ENCODE measurements around the gene RAD51B. TPM values are rescaled to one million over a fixed set of nuclear protein-coding genes. Genes with fewer than 3 reads are reported as not detected.

Gene RAD51B
- total and polyA plus RNA-seq, 2 experiments from 2014 or later: 11.7 to 17.8 TPM

GRCh38 chr14:68486033-68486732 lies 666.6 kb downstream of the RAD51B start:
- DNase-seq (ENCODE audit: low read depth in 1 of 2, low spot score in 1 of 2): no peak

GRCh38 chr14:68486809-68487208 lies 667.2 kb downstream of the RAD51B start:
- Histone ChIP-seq H3K9me3 (ENCODE audit: low read depth) (no peaks in the 10 kb centered on the region), H3K36me3 (no peaks in the 10 kb centered on the region), H3K4me3 (no peak overlapping the region), H3K4me1 (ENCODE audit: low read depth) (peaks cover 12% of the 10 kb centered on the region), H3K27ac (no peak overlapping the region), H3K27me3 (no peaks in the 10 kb centered on the region)
- TF ChIP-seq, protein P1, sequence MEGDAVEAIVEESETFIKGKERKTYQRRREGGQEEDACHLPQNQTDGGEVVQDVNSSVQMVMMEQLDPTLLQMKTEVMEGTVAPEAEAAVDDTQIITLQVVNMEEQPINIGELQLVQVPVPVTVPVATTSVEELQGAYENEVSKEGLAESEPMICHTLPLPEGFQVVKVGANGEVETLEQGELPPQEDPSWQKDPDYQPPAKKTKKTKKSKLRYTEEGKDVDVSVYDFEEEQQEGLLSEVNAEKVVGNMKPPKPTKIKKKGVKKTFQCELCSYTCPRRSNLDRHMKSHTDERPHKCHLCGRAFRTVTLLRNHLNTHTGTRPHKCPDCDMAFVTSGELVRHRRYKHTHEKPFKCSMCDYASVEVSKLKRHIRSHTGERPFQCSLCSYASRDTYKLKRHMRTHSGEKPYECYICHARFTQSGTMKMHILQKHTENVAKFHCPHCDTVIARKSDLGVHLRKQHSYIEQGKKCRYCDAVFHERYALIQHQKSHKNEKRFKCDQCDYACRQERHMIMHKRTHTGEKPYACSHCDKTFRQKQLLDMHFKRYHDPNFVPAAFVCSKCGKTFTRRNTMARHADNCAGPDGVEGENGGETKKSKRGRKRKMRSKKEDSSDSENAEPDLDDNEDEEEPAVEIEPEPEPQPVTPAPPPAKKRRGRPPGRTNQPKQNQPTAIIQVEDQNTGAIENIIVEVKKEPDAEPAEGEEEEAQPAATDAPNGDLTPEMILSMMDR (IDR thresholded peaks at IDR 0.05; ENCODE audit: low read depth, low read length): no peak
- DNase-seq (ENCODE audit: low read depth in 1 of 2, low spot score in 1 of 2): no peak

More at GRCh38 chr14:68486033-68486732, 666.6 kb downstream of the RAD51B start:
- no peak overlapping the region for H3K27ac ChIP-seq
- H3K4me1 ChIP-seq (ENCODE audit: low read depth): peaks cover 12% of the 10 kb centered on the region
- H3K4me3 ChIP-seq: no peak overlapping the region
- H3K9me3 ChIP-seq (ENCODE audit: low read depth): no peaks in the 10 kb centered on the region
- H3K27me3 ChIP-seq: no peaks in the 10 kb centered on the region
- TF ChIP-seq, protein P1 (IDR thresholded peaks at IDR 0.05; ENCODE audit: low read depth, low read length): no peak
- no peaks in the 10 kb centered on the region for H3K36me3 ChIP-seq

DNA sequence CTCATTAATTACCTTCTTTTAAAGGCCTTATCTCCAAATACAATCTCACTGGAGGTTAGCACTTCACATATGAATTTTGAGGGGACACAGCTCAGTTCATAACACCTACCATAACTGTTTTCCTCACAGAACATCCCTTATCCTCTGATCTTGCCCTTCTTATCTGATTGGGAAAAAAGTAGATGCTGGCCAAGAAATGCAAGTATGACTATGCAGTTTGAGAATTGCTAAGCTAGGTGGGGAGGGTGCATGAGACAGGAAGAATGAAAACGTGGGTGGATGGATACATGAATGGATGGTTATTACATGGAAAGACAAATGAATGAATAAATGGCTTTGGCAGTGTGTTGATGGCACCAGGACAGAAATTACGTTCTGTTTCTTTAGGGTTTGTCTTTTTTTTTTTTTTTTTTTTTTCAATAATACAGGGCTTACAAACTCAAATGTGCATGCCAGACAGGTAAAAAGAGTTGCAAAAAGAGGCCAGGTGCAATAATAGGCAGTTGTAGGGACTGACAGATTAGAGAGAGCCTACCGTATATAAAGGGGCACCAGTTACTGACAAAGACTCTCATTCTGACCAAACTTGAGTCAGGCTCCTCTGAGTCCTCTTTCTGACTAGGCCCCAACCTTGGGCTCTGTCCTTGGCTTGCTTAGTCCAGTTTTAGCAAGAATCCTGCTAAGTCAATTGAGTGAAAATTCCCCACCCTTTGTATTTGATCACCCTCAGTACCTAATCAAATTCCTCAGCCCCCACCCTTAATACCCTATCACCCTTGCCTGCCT lies 668.4 kb downstream of the RAD51B start:
- no peak for DNase-seq (ENCODE audit: low read depth in 1 of 2, low spot score in 1 of 2)
- Histone ChIP-seq H3K27ac (no peak overlapping the region), H3K9me3 (ENCODE audit: low read depth) (no peaks in the 10 kb centered on the region), H3K36me3 (no peaks in the 10 kb centered on the region), H3K4me3 (no peak overlapping the region), H3K4me1 (ENCODE audit: low read depth) (peaks cover 12% of the 10 kb centered on the region), H3K27me3 (no peaks in the 10 kb centered on the region)
- TF ChIP-seq, protein P1 (IDR thresholded peaks at IDR 0.05; ENCODE audit: low read depth, low read length): no peak

DNA sequence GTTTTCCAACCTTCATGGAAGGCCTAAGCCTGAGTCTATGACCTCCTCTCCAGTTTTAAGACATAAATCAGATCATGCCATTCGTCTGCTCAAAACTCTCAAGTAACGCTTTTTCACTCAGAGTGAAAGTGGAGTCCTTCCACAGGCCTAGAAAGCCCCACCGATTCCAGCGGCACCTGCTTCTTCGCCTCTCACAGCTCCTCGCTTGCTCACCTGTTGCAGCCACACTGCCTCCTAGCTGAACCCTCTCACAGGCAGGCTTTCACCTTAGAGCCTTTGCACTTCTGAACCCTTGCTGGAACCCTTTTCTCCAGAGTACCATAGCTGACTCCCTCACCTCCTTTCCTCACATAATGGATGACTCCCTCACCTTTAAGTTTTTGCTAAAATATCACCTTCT lies 672.2 kb downstream of the RAD51B start:
- DNase-seq (ENCODE audit: low read depth in 1 of 2, low spot score in 1 of 2): no peak
- H3K4me3 ChIP-seq: no peak overlapping the region
- H3K27me3 ChIP-seq: no peaks in the 10 kb centered on the region
- H3K4me1 ChIP-seq (ENCODE audit: low read depth): no peaks in the 10 kb centered on the region
- H3K27ac ChIP-seq: no peak overlapping the region
- TF ChIP-seq, protein P1 (IDR thresholded peaks at IDR 0.05; ENCODE audit: low read depth, low read length): no peak
- H3K9me3 ChIP-seq (ENCODE audit: low read depth): no peaks in the 10 kb centered on the region
- no peaks in the 10 kb centered on the region for H3K36me3 ChIP-seq

DNA sequence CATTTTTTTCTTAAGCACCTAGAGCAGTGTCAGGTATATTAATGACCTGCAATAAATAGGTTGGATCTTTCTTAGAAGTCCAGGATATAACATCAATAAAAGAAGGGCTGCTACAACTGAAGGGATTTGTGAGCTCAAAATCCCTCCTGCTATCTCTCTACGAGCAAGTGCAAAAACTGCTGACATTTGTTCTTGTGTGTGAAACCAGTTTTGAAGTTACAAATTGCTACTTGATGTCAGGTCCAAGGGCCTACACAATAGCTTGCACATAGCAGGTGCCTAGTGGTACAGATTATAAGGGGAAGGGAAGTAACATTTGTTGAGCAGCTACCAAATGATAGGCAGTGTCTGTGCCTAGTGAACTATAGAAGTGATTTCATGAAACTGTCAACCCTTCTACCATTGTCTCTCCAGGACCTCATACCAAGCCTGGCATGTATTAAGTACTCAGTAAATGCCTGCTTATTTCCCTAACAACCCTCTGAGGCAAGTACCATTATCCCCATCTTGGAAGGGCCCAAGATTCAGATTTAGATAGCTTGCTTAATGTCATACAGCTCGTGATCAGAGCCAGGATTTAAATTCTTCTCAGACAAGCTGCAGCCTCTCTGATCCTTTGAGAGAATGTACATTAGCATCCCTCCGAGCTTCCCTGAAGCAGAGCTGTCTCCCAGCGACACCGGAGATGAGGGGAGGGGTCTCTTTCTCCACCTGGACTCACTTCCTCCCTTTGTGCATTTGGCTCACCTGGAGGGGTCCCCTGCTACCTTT lies 673.0 kb downstream of the RAD51B start:
- Histone ChIP-seq H3K4me1 (ENCODE audit: low read depth) (no peaks in the 10 kb centered on the region), H3K9me3 (ENCODE audit: low read depth) (no peaks in the 10 kb centered on the region), H3K4me3 (no peak overlapping the region), H3K27me3 (no peaks in the 10 kb centered on the region), H3K36me3 (no peaks in the 10 kb centered on the region), H3K27ac (no peak overlapping the region)
- peak in 1 of 2 donors; percentile 35 for DNase-seq (ENCODE audit: low read depth in 1 of 2, low spot score in 1 of 2)
- TF ChIP-seq, protein P1 (IDR thresholded peaks at IDR 0.05; ENCODE audit: low read depth, low read length): no peak
